Measurements from ENCODE around the gene TMEM212. TPM values are rescaled to one million over a fixed set of nuclear protein-coding genes. Genes with fewer than 3 reads are reported as not detected.

TMEM212 gene
- total and polyA plus RNA-seq, 2 of the 13 experiments (the other 11 are each of a cell fraction or from before 2014, with no cell fraction given) = not detected

DNA sequence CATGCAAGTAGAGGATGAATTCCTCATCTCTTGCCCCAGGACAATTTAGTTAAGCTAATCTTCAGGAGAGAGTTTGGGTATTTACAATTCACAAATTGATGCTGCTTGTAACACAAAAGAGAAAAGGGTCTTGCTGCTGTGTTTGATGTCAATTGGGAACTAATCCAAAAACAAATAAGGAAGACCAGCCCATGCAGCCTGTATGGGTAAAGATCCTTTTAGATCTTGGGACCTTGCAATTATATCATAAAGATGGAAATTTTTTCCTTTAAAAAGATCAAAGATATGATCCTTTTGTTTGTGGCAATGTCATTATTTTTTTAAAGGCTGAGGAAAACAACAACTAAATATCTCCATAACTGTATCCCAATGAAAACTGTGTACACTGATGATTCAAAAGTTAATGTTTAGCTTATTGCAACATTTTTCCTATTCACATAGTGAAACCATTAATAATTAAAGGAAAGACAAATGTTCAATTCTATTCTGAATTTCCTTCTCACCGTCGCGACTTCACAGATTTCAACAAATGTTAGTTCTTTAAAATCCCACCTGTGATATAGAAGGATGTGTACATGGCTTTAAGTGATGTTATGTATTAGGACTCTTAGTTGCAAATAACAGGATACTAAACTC lies 40.2 kb downstream of the TMEM212 start (continued):
- TF ChIP-seq HNF4A (CRISPR knock-in tag; IDR thresholded peaks at IDR 0.05) (peak; percentile 60), SRF (IDR thresholded peaks at IDR 0.05; ENCODE audit: low read depth, low read length) (no peak), KDM5B (CRISPR knock-in tag; IDR thresholded peaks at IDR 0.05; ENCODE audit: borderline replicate concordance) (no peak), RELA (CRISPR knock-in tag; IDR thresholded peaks at IDR 0.05) (no peak), SMAD9 (CRISPR knock-in tag; IDR thresholded peaks at IDR 0.05) (no peak), ZNF460 (CRISPR knock-in tag; IDR thresholded peaks at IDR 0.05; ENCODE audit: borderline replicate concordance) (no peak), ZNF317 (CRISPR knock-in tag; IDR thresholded peaks at IDR 0.05) (no peak), ZNF546 (CRISPR knock-in tag; conservative IDR thresholded peaks at IDR 0.05) (no peak), SP5 (CRISPR knock-in tag; IDR thresholded peaks at IDR 0.05; ENCODE audit: borderline replicate concordance, low read depth) (peak; percentile 68), ZSCAN22 (CRISPR knock-in tag; IDR thresholded peaks at IDR 0.05) (no peak), TAF15 (IDR thresholded peaks at IDR 0.05; ENCODE audit: low read depth, low read length, poor library complexity, severe bottlenecking) (no peak), SMAD3 (CRISPR knock-in tag; IDR thresholded peaks at IDR 0.05) (peak; percentile 61; the same call in 1 of the 2 replicates), ZNF660 (CRISPR knock-in tag; IDR thresholded peaks at IDR 0.05; ENCODE audit: borderline replicate concordance, low read depth) (no peak), RFX3 (CRISPR knock-in tag; IDR thresholded peaks at IDR 0.05) (no peak), ZNF441 (CRISPR knock-in tag; IDR thresholded peaks at IDR 0.05; ENCODE audit: borderline replicate concordance) (no peak), ZNF713 (CRISPR knock-in tag; IDR thresholded peaks at IDR 0.05) (no peak), SYNCRIP (IDR thresholded peaks at IDR 0.05; ENCODE audit: insufficient read depth, low read depth, low read length) (no peak), CBX5 (CRISPR knock-in tag; IDR thresholded peaks at IDR 0.05; ENCODE audit: borderline replicate concordance) (no peak)
- TF ChIP-seq, protein P1, sequence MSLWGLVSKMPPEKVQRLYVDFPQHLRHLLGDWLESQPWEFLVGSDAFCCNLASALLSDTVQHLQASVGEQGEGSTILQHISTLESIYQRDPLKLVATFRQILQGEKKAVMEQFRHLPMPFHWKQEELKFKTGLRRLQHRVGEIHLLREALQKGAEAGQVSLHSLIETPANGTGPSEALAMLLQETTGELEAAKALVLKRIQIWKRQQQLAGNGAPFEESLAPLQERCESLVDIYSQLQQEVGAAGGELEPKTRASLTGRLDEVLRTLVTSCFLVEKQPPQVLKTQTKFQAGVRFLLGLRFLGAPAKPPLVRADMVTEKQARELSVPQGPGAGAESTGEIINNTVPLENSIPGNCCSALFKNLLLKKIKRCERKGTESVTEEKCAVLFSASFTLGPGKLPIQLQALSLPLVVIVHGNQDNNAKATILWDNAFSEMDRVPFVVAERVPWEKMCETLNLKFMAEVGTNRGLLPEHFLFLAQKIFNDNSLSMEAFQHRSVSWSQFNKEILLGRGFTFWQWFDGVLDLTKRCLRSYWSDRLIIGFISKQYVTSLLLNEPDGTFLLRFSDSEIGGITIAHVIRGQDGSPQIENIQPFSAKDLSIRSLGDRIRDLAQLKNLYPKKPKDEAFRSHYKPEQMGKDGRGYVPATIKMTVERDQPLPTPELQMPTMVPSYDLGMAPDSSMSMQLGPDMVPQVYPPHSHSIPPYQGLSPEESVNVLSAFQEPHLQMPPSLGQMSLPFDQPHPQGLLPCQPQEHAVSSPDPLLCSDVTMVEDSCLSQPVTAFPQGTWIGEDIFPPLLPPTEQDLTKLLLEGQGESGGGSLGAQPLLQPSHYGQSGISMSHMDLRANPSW (CRISPR knock-in tag; IDR thresholded peaks at IDR 0.05; ENCODE audit: borderline replicate concordance) = no peak
- TF ChIP-seq, protein P2, sequence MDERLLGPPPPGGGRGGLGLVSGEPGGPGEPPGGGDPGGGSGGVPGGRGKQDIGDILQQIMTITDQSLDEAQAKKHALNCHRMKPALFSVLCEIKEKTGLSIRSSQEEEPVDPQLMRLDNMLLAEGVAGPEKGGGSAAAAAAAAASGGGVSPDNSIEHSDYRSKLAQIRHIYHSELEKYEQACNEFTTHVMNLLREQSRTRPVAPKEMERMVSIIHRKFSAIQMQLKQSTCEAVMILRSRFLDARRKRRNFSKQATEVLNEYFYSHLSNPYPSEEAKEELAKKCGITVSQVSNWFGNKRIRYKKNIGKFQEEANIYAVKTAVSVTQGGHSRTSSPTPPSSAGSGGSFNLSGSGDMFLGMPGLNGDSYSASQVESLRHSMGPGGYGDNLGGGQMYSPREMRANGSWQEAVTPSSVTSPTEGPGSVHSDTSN (CRISPR knock-in tag; IDR thresholded peaks at IDR 0.05) = no peak
- TF ChIP-seq, protein P3, sequence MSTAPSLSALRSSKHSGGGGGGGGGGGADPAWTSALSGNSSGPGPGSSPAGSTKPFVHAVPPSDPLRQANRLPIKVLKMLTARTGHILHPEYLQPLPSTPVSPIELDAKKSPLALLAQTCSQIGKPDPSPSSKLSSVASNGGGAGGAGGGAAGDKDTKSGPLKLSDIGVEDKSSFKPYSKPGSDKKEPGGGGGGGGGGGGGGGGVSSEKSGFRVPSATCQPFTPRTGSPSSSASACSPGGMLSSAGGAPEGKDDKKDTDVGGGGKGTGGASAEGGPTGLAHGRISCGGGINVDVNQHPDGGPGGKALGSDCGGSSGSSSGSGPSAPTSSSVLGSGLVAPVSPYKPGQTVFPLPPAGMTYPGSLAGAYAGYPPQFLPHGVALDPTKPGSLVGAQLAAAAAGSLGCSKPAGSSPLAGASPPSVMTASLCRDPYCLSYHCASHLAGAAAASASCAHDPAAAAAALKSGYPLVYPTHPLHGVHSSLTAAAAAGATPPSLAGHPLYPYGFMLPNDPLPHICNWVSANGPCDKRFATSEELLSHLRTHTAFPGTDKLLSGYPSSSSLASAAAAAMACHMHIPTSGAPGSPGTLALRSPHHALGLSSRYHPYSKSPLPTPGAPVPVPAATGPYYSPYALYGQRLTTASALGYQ (CRISPR knock-in tag; IDR thresholded peaks at IDR 0.05) = peak; percentile 91
- TF ChIP-seq, protein P4, sequence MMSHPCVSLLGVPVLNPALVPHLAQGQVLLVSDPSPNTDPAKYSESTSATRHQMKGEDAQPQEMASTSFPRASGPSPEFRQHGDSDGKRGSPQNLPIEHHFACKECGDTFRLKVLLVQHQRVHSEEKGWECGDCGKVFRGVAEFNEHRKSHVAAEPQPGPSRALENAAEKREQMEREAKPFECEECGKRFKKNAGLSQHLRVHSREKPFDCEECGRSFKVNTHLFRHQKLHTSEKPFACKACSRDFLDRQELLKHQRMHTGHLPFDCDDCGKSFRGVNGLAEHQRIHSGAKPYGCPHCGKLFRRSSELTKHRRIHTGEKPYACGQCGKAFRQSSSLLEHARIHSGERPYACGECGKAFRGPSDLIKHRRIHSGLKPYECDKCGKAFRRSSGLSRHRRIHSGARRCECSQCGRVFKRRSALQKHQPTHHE (CRISPR knock-in tag; IDR thresholded peaks at IDR 0.05; ENCODE audit: borderline replicate concordance) = no peak
- TF ChIP-seq, protein P5, sequence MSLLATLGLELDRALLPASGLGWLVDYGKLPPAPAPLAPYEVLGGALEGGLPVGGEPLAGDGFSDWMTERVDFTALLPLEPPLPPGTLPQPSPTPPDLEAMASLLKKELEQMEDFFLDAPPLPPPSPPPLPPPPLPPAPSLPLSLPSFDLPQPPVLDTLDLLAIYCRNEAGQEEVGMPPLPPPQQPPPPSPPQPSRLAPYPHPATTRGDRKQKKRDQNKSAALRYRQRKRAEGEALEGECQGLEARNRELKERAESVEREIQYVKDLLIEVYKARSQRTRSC (CRISPR knock-in tag; IDR thresholded peaks at IDR 0.05; ENCODE audit: low read depth) = no peak

All from HepG2 (cell line).